CD8-positive, alpha-beta memory T cell (primary cell): ENCODE results near the gene BTBD2. TPM values are rescaled to one million over a fixed set of nuclear protein-coding genes. Genes with fewer than 3 reads are reported as not detected.
A peak's percentile ranks its signal among the peaks of the same experiment; 100 is the strongest.

Source experiments
- CTCF ChIA-PET: fragments of 350-600 bp; sonication (Branson Sonifier 250); formaldehyde crosslinking; loops from one replicate; lab custom pipeline; 2021; ENCODE audit warnings: antibody characterized with exemption; lab: Charles Lee
- POLR2A ChIA-PET: fragments of 350-600 bp; sonication (Branson Sonifier 250); formaldehyde crosslinking; loops from one replicate; lab custom pipeline; 2021; ENCODE audit warnings: antibody characterized with exemption; lab: Charles Lee
- DNase-seq, 5 donors: peaks; one replicate each; pipeline versions ENCODE4 v3.0.0 to v3.0.0-alpha.2; 2020 to 2022; ENCODE audit warnings: mixed read lengths in 1 of 5
- H3K27ac ChIP-seq: one replicate; pipeline ENCODE4 v1.7.0; 2013; ENCODE audit warnings: low read depth, mild to moderate bottlenecking, low read length, moderate library complexity
- H3K27me3 ChIP-seq: 2 replicates; pipeline ENCODE4 v1.7.0; 2013; ENCODE audit warnings: low read length, mild to moderate bottlenecking; ENCODE audit not compliant: insufficient read depth, poor library complexity, severe bottlenecking
- H3K36me3 ChIP-seq: 2 replicates; pipeline ENCODE4 v1.7.0; 2013; ENCODE audit warnings: mild to moderate bottlenecking, low read length, moderate library complexity; ENCODE audit not compliant: insufficient read depth
- H3K4me1 ChIP-seq: 2 replicates; pipeline ENCODE4 v1.7.0; 2013; ENCODE audit warnings: mild to moderate bottlenecking, low read length, moderate library complexity; ENCODE audit not compliant: insufficient read depth
- H3K4me3 ChIP-seq: 2 replicates; pipeline ENCODE4 v1.7.0; 2013; ENCODE audit warnings: mild to moderate bottlenecking, low read length
- H3K9me3 ChIP-seq: 2 replicates; pipeline ENCODE4 v1.7.0; 2013; ENCODE audit warnings: mild to moderate bottlenecking, low read length
- H3K27ac Mint-ChIP-seq, 8 donors: one replicate each; pipeline ENCODE4 v1.8.0; 2020 to 2021; ENCODE audit warnings: mixed read lengths in 8 of 8, mild to moderate bottlenecking in 6 of 8, inconsistent platforms in 3 of 8, moderate library complexity in 3 of 8
- H3K27me3 Mint-ChIP-seq, 2 donors: one replicate each; pipeline ENCODE4 v1.8.0; 2020 to 2021; ENCODE audit warnings: mixed read lengths in 2 of 2, mild to moderate bottlenecking in 1 of 2, moderate library complexity in 1 of 2
- H3K36me3 Mint-ChIP-seq, 3 donors: one replicate each; pipeline ENCODE4 v1.8.0; 2020 to 2021; ENCODE audit warnings: mixed read lengths in 3 of 3, inconsistent platforms in 1 of 3, mild to moderate bottlenecking in 1 of 3
- H3K4me1 Mint-ChIP-seq, 3 donors: one replicate each; pipeline ENCODE4 v1.8.0; 2020 to 2021; ENCODE audit warnings: mixed read lengths in 3 of 3, inconsistent platforms in 1 of 3, mild to moderate bottlenecking in 1 of 3
- H3K4me3 Mint-ChIP-seq, 7 donors: one replicate each; pipeline ENCODE4 v1.8.0; 2020 to 2021; ENCODE audit warnings: mixed read lengths in 7 of 7, mild to moderate bottlenecking in 6 of 7, moderate library complexity in 4 of 7, inconsistent platforms in 2 of 7
- H3K9me3 Mint-ChIP-seq, 5 donors: one replicate each; pipeline ENCODE4 v1.8.0; 2020 to 2022; ENCODE audit warnings: mixed read lengths in 5 of 5, mild to moderate bottlenecking in 3 of 5, moderate library complexity in 2 of 5, inconsistent platforms in 1 of 5
- polyA plus RNA-seq: library from polyadenylated mRNA; unstranded; fragments of 300-500 nt; fragmentation: Illumina TruSeq; gene quantifications from one replicate; pipeline ENCODE4 v1.2.3, GENCODE V29; 2021
- total RNA-seq, 2 experiments: library from RNA; stranded (reverse); gene quantifications; one replicate each; pipeline ENCODE4 v1.2.3, GENCODE V29; 2021

The BTBD2 gene
- total and polyA plus RNA-seq, 3 experiments from 2014 or later, result 5.3 to 22.5 (median 18.6) TPM

GRCh38 chr19:2044709-2045500, 29.4 kb upstream of the BTBD2 start:
- no peaks in the 10 kb centered on the region for H3K27me3 ChIP-seq
- peaks cover 79% of the 10 kb centered on the region for H3K4me1 ChIP-seq
- Mint-ChIP-seq H3K27me3 (peaks cover 0 to 3% of the 10 kb centered on the region in 2 donors), H3K27ac (peak overlapping the region in 7 of 8 donors; percentile 81 to 97 (median 91)), H3K9me3 (no peaks in the 10 kb centered on the region), H3K4me3 (peak overlapping the region in 2 of 7 donors; percentile 8 to 34), H3K36me3 (peaks cover 0 to 55% (median 0%) of the 10 kb centered on the region in 3 donors), H3K4me1 (peaks cover 15 to 65% (median 24%) of the 10 kb centered on the region in 3 donors)
- CTCF ChIA-PET, result interaction anchor here (1.1 to 1.4 kb wide), 2 partner anchors 10 to 26 kb away, joined by 3 to 4 read pairs; no protein-coding TSS in a partner anchor
- DNase-seq, result no peak
- no peak overlapping the region for H3K27ac ChIP-seq
- peaks cover 26% of the 10 kb centered on the region for H3K36me3 ChIP-seq
- no peak overlapping the region for H3K4me3 ChIP-seq
- H3K9me3 ChIP-seq, result no peaks in the 10 kb centered on the region
- POLR2A ChIA-PET, result interaction anchor here (0.6 kb wide), 1 partner anchor 11 kb away, joined by 3 read pairs; no protein-coding TSS in a partner anchor

DNA sequence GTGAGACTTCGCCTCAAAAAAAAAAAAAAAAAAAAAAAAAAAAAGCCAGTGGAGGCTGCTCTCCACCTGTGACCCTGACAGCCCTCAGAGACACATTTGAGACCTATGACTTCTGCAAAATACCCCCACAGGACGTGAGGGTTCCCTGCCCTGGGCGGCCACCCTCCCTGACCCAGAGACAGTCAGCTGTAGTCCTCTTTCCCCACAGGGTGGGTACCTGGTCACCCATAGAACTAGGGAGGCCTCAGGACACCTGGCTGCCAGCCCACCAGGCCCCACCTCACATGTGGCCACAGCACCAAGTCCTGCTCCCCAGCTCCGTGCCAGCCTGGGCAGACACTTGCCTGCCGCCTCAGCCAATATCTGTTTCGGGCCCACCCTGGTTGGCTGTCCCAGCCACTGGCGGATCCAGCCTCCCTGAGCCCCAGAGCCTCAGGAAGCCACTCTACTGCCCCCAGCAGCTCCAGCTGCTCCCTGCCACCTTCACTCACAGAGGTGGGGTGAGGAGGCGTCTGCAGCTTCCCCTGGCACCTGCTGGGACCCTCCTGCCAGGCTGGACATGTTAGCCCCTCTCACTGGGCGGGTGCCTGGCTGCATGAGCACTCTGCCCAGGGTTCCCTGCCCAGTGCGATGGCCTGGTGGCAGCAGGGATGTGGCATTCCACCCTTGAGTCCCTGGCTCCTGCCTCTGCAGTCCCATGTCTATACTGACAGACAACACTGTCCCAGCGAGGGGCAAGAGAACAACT, 28.6 kb upstream of the BTBD2 start:
- Mint-ChIP-seq H3K36me3 (peaks cover 0 to 55% (median 0%) of the 10 kb centered on the region in 3 donors), H3K4me3 (peak overlapping the region in 4 of 7 donors; percentile 13 to 74 (median 15)), H3K4me1 (peaks cover 15 to 57% (median 20%) of the 10 kb centered on the region in 3 donors), H3K27me3 (peaks cover 0 to 3% of the 10 kb centered on the region in 2 donors), H3K9me3 (no peaks in the 10 kb centered on the region), H3K27ac (peak overlapping the region; percentile 71 to 97 (median 92))
- no peak overlapping the region for H3K27ac ChIP-seq
- peak in 2 of 5 donors; percentile 24 to 38 for DNase-seq
- H3K27me3 ChIP-seq, result no peaks in the 10 kb centered on the region
- H3K4me3 ChIP-seq, result no peak overlapping the region
- POLR2A ChIA-PET, result interaction anchor here (0.9 kb wide), 1 partner anchor 8 kb away, joined by 4 read pairs; no protein-coding TSS in a partner anchor
- CTCF ChIA-PET, result interaction anchor here (0.9 to 1.4 kb wide), 3 partner anchors 10 to 26 kb away, joined by 3 to 4 read pairs (median 3); no protein-coding TSS in a partner anchor
- peaks cover 26% of the 10 kb centered on the region for H3K36me3 ChIP-seq
- H3K4me1 ChIP-seq, result peaks cover 72% of the 10 kb centered on the region
- no peaks in the 10 kb centered on the region for H3K9me3 ChIP-seq

DNA sequence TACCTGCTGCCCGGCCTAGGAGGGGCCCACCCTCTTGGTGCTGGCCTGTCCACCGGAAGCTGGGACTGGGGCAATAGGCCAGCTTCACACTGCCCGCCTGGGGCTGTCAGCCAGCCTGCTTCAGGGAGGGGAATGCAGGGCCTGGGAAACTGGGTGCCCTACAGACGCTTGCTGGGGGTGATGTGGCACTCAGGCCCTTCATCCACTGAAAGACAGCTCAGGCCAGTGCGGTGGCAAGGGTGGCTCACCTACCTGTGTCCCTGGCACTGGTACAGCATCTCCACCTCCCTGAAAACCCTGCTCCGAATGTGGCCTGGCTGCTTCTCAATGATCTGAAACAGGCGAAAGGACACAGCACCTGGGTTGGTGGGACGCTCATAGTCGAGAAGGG, 27.7 kb upstream of the BTBD2 start:
- no peak for DNase-seq

GRCh38 chr19:2042485-2043250, 27.2 kb upstream of the BTBD2 start:
- Mint-ChIP-seq H3K27ac (peak overlapping the region; percentile 90 to 97 (median 94)), H3K4me3 (peak overlapping the region in 6 of 7 donors; percentile 47 to 83 (median 63)), H3K4me1 (peaks cover 15 to 44% (median 16%) of the 10 kb centered on the region in 3 donors), H3K9me3 (no peaks in the 10 kb centered on the region), H3K36me3 (peaks cover 0 to 63% (median 0%) of the 10 kb centered on the region in 3 donors), H3K27me3 (peaks cover 0 to 2% of the 10 kb centered on the region in 2 donors)
- peaks cover 26% of the 10 kb centered on the region for H3K36me3 ChIP-seq
- DNase-seq, result peak in 1 of 5 donors; percentile 36
- no peaks in the 10 kb centered on the region for H3K9me3 ChIP-seq
- ChIA-PET CTCF (interaction anchor here (0.6 to 3.7 kb wide), 7 partner anchors 7 to 113 kb away, joined by 3 to 19 read pairs (median 3); partner anchors contain the start of gene MKNK2), POLR2A (interaction anchor here (0.6 to 2.4 kb wide), 12 partner anchors 7 to 385 kb away, joined by 3 to 17 read pairs (median 4); partner anchors contain the start of gene MKNK2)
- H3K27me3 ChIP-seq, result no peaks in the 10 kb centered on the region
- H3K4me1 ChIP-seq, result peaks cover 57% of the 10 kb centered on the region
- H3K4me3 ChIP-seq, result peak overlapping the region; percentile 61
- peak overlapping the region; percentile 90 for H3K27ac ChIP-seq

More for the DNA sequence above, 27.7 kb upstream of the BTBD2 start:
- CTCF ChIA-PET, result interaction anchor here (0.6 to 3.7 kb wide), 4 partner anchors 9 to 114 kb away, joined by 3 to 19 read pairs (median 3); partner anchors contain the start of gene MKNK2
- peak overlapping the region; percentile 15 to 83 (median 59) for H3K4me3 Mint-ChIP-seq
- H3K27ac ChIP-seq, result peak overlapping the region; percentile 90
- H3K27me3 ChIP-seq, result no peaks in the 10 kb centered on the region
- peaks cover 15 to 50% (median 19%) of the 10 kb centered on the region in 3 donors for H3K4me1 Mint-ChIP-seq
- H3K9me3 Mint-ChIP-seq, result no peaks in the 10 kb centered on the region
- POLR2A ChIA-PET, result interaction anchor here (0.6 to 2.4 kb wide), 5 partner anchors 9 to 385 kb away, joined by 3 to 13 read pairs (median 4); no protein-coding TSS in a partner anchor
- H3K27me3 Mint-ChIP-seq, result peaks cover 0 to 3% of the 10 kb centered on the region in 2 donors
- H3K36me3 ChIP-seq, result peaks cover 26% of the 10 kb centered on the region
- peak overlapping the region; percentile 84 to 97 (median 94) for H3K27ac Mint-ChIP-seq
- H3K36me3 Mint-ChIP-seq, result peaks cover 0 to 60% (median 0%) of the 10 kb centered on the region in 3 donors
- H3K4me3 ChIP-seq, result no peak overlapping the region
- H3K9me3 ChIP-seq, result no peaks in the 10 kb centered on the region
- peaks cover 63% of the 10 kb centered on the region for H3K4me1 ChIP-seq

- Histone ChIP-seq H3K36me3 (peaks cover 29% of the 10 kb centered on the region), H3K9me3 (no peaks in the 10 kb centered on the region), H3K4me3 (peak overlapping the region; percentile 65), H3K27ac (peak overlapping the region; percentile 94), H3K27me3 (no peaks in the 10 kb centered on the region), H3K4me1 (peaks cover 49% of the 10 kb centered on the region)
- H3K27ac Mint-ChIP-seq, result peak overlapping the region; percentile 92 to 97 (median 94)
- no peaks in the 10 kb centered on the region for H3K9me3 Mint-ChIP-seq
- peaks cover 0 to 2% of the 10 kb centered on the region in 2 donors for H3K27me3 Mint-ChIP-seq
- POLR2A ChIA-PET, result interaction anchor here (0.6 to 2.4 kb wide), 11 partner anchors 8 to 386 kb away, joined by 3 to 17 read pairs (median 4); partner anchors contain the start of gene MKNK2
- H3K4me1 Mint-ChIP-seq, result peaks cover 14 to 37% (median 14%) of the 10 kb centered on the region in 3 donors
- CTCF ChIA-PET, result interaction anchor here (0.9 to 3.7 kb wide), 7 partner anchors 8 to 112 kb away, joined by 3 to 19 read pairs (median 3); partner anchors contain the start of gene MKNK2
- peak overlapping the region in 6 of 7 donors; percentile 47 to 83 (median 63) for H3K4me3 Mint-ChIP-seq
- peaks cover 0 to 60% (median 0%) of the 10 kb centered on the region in 3 donors for H3K36me3 Mint-ChIP-seq
- peak; percentile 100 for DNase-seq
Observed at GRCh38 chr19:2041683-2042484, 26.4 kb upstream of the BTBD2 start.

DNA sequence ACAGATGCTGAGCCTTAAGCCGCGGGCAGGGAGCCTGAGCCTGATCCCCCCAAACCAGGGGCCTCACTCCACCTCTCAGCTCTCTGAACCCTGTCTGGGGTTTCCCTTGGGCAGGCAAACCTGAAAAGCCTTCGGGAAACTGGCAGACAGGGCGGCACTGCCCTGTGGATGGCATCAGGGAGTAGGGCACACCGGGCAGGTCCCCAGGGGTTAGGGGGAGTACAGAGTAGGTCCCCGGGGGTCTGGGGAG, 25.8 kb upstream of the BTBD2 start:
- Mint-ChIP-seq H3K27ac (peak overlapping the region; percentile 75 to 96 (median 92)), H3K4me3 (peak overlapping the region in 5 of 7 donors; percentile 38 to 79 (median 59)), H3K9me3 (no peaks in the 10 kb centered on the region), H3K27me3 (peaks cover 0 to 2% of the 10 kb centered on the region in 2 donors), H3K4me1 (peaks cover 11 to 35% (median 13%) of the 10 kb centered on the region in 3 donors), H3K36me3 (peaks cover 0 to 56% (median 0%) of the 10 kb centered on the region in 3 donors)
- peak overlapping the region; percentile 94 for H3K27ac ChIP-seq
- ChIA-PET CTCF (interaction anchor here (1.2 to 3.7 kb wide), 3 partner anchors 11 to 53 kb away, joined by 3 to 19 read pairs (median 4); partner anchors contain the start of gene MKNK2), POLR2A (interaction anchor here (1.0 to 2.4 kb wide), 3 partner anchors 9 to 20 kb away, joined by 3 to 17 read pairs (median 9); partner anchors contain the start of gene MKNK2)
- H3K36me3 ChIP-seq, result peaks cover 29% of the 10 kb centered on the region
- no peak for DNase-seq
- H3K4me1 ChIP-seq, result peaks cover 45% of the 10 kb centered on the region
- H3K9me3 ChIP-seq, result no peaks in the 10 kb centered on the region
- peak overlapping the region; percentile 65 for H3K4me3 ChIP-seq
- H3K27me3 ChIP-seq, result no peaks in the 10 kb centered on the region
